MG63 (cell line): ENCODE measurements around the gene GRK6. TPM values are rescaled to one million over a fixed set of nuclear protein-coding genes. Genes with fewer than 3 reads are reported as not detected.

Source experiments
- DNase-seq: peaks from one replicate; pipeline ENCODE4 v3.0.0-alpha.2; 2020
- H3K27me3 ChIP-seq: fragments of 250-450 bp; sonication (Bioruptor Pico); 2 replicates; pipeline ENCODE4 v1.5.1; 2020; ENCODE audit warnings: mild to moderate bottlenecking, moderate library complexity
- H3K36me3 ChIP-seq: fragments of 250-450 bp; sonication (Bioruptor Pico); 2 replicates; pipeline ENCODE4 v1.5.1; 2020; ENCODE audit warnings: mild to moderate bottlenecking, moderate library complexity
- H3K4me3 ChIP-seq: fragments of 250-450 bp; sonication (Bioruptor Pico); 2 replicates; pipeline ENCODE4 v1.5.1; 2020; ENCODE audit warnings: mild to moderate bottlenecking, moderate library complexity
- H3K9me3 ChIP-seq: fragments of 250-450 bp; sonication (Bioruptor Pico); 2 replicates; pipeline ENCODE4 v1.5.1; 2020; ENCODE audit warnings: mild to moderate bottlenecking, moderate library complexity
- total RNA-seq: library from RNA; depleted of rRNA; stranded (reverse); fragments of >200 nt; shearing (Covaris generic); gene quantifications from 2 replicates; pipeline ENCODE4 v1.2.3, GENCODE V29; 2014; ENCODE audit warnings: low replicate concordance; rRNA removed

Gene GRK6
- total RNA-seq, 1 experiment from 2014 or later: 127 TPM

DNA sequence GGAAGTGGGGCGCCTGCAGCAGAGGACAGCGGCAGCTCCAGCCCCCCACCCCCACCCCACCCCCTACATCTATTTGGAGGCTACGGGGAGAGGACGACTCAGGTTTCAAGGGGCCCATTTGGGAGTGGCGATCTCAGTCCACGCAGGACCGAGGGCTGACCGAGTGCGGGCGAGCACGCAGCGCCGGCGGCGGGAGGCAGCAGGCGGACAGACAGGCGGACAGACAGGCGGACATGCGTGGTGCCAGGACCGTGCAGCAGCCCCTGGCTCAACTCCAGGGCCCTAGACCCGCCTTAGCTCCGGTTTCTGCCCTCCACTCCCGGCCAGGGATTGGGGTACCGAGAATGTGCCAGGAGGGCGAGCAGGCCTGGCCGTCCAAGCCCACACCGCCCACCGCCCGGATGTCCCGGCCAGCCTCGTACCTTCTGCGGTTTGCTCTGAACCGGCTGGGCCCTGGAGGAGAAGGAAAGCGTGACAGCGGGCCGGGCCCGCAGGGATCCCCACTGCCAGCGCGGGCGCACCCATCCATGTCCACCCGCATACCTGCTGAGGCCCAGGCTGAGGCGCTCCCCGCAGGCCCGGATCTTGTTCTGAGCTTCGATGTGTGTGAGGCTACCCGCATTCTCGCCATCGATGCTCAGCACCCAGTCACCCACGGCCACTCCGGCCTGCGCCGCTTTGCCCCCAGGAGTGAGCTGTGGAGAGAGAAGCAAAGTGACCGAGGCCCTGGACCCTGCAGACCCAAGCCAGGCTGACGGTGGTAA, 65.7 kb downstream of the GRK6 start:
- no peaks in the 10 kb centered on the region for H3K9me3 ChIP-seq
- no peaks in the 10 kb centered on the region for H3K27me3 ChIP-seq
- no peak for DNase-seq
- peaks cover 90% of the 10 kb centered on the region for H3K36me3 ChIP-seq
- H3K4me3 ChIP-seq: no peak overlapping the region

Other genes starting within 250 kb of the GRK6 start
- gene RAB24, start 123.0 kb upstream of the GRK6 start, total RNA-seq: 50.3 and 61.3 TPM in 2 replicates
- gene PRELID1, start 122.9 kb upstream of the GRK6 start, total RNA-seq: 914 and 924 TPM in 2 replicates
- 52.9 and 53.3 TPM in 2 replicates for gene MXD3, start 114.8 kb upstream of the GRK6 start, total RNA-seq
- gene LMAN2, start 75.0 kb upstream of the GRK6 start, total RNA-seq: 296 and 502 TPM in 2 replicates
- gene RGS14, start 68.8 kb upstream of the GRK6 start, total RNA-seq: 10.7 and 16.7 TPM in 2 replicates
- not detected in 2 replicates for gene SLC34A1, start 42.2 kb upstream of the GRK6 start, total RNA-seq
- not detected in 2 replicates for gene PFN3, start 26.0 kb upstream of the GRK6 start, total RNA-seq
- 1.3 and 2.3 TPM in 2 replicates for gene F12, start 17.1 kb upstream of the GRK6 start, total RNA-seq
- gene PRR7, start 20.1 kb downstream of the GRK6 start, total RNA-seq: 61.4 and 68.2 TPM in 2 replicates
- 245 and 334 TPM in 2 replicates for gene DBN1, start 47.0 kb downstream of the GRK6 start, total RNA-seq
- 77.8 and 165 TPM in 2 replicates for gene PDLIM7, start 70.9 kb downstream of the GRK6 start, total RNA-seq
- 0.92 TPM in 1 of 2 replicates, not detected in the other for gene DOK3, start 83.2 kb downstream of the GRK6 start, total RNA-seq
- 125 and 127 TPM in 2 replicates for gene DDX41, start 90.3 kb downstream of the GRK6 start, total RNA-seq
- gene FAM193B, start 127.9 kb downstream of the GRK6 start, total RNA-seq: 17.5 and 22.3 TPM in 2 replicates
- 310 and 483 TPM in 2 replicates for gene TMED9, start 165.5 kb downstream of the GRK6 start, total RNA-seq
- 21.7 and 46.5 TPM in 2 replicates for gene B4GALT7, start 173.5 kb downstream of the GRK6 start, total RNA-seq